ENCODE results near the gene TEX2.

GRCh38 chr17:64229815-64230728 lies 33.0 kb downstream of the TEX2 start:
- TF ChIP-seq GATA2 (IDR thresholded peaks at IDR 0.05; ENCODE audit: low read depth, low read length) (no peak), GATA3 (IDR thresholded peaks at IDR 0.05; ENCODE audit: low read depth, low read length) (no peak)

All from SH-SY5Y (cell line).